ENCODE data around the gene KIF18B.

DNA sequence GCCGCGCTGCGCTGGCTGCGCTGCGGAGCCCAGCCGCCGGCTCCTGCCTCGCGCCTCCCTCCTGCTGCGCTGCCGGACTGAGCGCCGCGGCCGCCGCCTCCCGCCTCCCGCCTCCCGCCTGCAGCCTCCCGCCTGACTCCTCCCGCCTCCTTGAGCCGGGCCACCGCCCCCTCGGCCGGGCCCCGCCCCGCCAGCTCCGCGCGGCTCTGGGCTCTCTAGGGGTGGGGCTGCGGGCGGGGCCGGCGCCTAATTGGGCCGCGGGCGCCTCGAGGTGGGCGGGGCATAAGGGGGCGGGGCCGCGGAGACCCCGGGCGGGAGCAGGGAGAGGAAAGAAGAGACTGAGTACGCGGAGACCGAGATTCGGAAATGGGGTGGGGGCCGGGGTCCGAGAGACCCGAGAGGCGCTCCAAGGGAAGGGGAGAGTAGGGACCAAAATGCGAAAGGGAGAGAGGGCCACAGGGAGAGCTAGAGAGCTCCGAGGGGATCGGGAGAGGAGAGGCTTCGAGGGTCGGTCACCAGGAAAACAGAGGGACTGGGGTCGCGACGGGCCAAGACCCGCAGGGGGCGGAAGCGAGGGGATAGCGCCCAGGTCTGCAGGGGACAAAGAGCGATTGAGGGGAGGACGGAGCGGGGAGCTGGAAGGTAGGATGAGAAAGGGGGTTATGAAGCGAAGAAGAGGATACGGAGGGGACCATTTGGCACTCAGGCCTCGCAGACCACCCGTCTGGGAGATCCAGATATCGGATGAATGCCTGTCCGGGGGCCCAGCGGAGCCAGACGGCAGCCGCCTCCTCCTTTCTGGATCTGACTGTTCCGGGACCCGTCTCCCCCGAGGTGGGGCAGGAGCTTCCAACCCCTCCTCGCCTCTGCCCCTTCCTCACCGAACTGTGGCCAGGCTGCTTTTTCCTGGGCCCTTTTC is 20.9 kb upstream of the KIF18B start, which contains the start of gene C1QL1:
- TF ChIP-seq, protein P1, sequence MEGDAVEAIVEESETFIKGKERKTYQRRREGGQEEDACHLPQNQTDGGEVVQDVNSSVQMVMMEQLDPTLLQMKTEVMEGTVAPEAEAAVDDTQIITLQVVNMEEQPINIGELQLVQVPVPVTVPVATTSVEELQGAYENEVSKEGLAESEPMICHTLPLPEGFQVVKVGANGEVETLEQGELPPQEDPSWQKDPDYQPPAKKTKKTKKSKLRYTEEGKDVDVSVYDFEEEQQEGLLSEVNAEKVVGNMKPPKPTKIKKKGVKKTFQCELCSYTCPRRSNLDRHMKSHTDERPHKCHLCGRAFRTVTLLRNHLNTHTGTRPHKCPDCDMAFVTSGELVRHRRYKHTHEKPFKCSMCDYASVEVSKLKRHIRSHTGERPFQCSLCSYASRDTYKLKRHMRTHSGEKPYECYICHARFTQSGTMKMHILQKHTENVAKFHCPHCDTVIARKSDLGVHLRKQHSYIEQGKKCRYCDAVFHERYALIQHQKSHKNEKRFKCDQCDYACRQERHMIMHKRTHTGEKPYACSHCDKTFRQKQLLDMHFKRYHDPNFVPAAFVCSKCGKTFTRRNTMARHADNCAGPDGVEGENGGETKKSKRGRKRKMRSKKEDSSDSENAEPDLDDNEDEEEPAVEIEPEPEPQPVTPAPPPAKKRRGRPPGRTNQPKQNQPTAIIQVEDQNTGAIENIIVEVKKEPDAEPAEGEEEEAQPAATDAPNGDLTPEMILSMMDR (IDR thresholded peaks at IDR 0.05) = no peak
- TF ChIP-seq POLR2A (IDR thresholded peaks at IDR 0.05) (no peak), POLR2AphosphoS5 (IDR thresholded peaks at IDR 0.05; ENCODE audit: insufficient read depth in 1 of 2, low read depth in 1 of 2) (peak in 1 of 2 donors; percentile 64)
